Neural cell (in vitro differentiated cells): ENCODE measurements around the gene TEDC1. TPM values are rescaled to one million over a fixed set of nuclear protein-coding genes. Genes with fewer than 3 reads are reported as not detected.

ENCODE experiments used
- H2AFZ ChIP-seq: fragments of 200-600, 300-800 bp; sonication (generic), shearing (Covaris generic); 2 replicates; pipeline ENCODE4 v1.6.0; 2014; ENCODE audit warnings: low read depth, mild to moderate bottlenecking, antibody characterized with exemption, low read length, moderate library complexity
- H3F3A ChIP-seq: fragments of 200-600 bp; shearing (Covaris generic); 2 replicates; pipeline ENCODE4 v1.6.1; 2016; ENCODE audit warnings: mild to moderate bottlenecking, moderate library complexity, mixed read lengths, antibody characterized with exemption, low read length; ENCODE audit not compliant: insufficient read depth, poor library complexity, severe bottlenecking
- H3K27ac ChIP-seq: fragments of 200-600, 300-800 bp; sonication (generic), shearing (Covaris generic); 2 replicates; pipeline ENCODE4 v1.5.1; 2014; ENCODE audit warnings: mild to moderate bottlenecking, low read length, moderate library complexity
- H3K27me3 ChIP-seq: fragments of 300-800, 200-600 bp; sonication (generic), shearing (Covaris generic); 2 replicates; pipeline ENCODE4 v1.6.0; 2014; ENCODE audit warnings: mild to moderate bottlenecking, low read depth, low read length, moderate library complexity; ENCODE audit not compliant: insufficient read depth
- H3K36me3 ChIP-seq: fragments of 300-800, 200-600 bp; sonication (generic), shearing (Covaris generic); 2 replicates; pipeline ENCODE4 v1.5.1; 2014; ENCODE audit warnings: mild to moderate bottlenecking, antibody characterized with exemption, low read length, moderate library complexity; ENCODE audit not compliant: insufficient read depth
- H3K4me2 ChIP-seq: fragments of 300-800, 200-600 bp; sonication (generic), shearing (Covaris generic); 2 replicates; pipeline ENCODE4 v1.6.0; 2014; ENCODE audit warnings: mild to moderate bottlenecking, low read length
- H3K4me3 ChIP-seq: fragments of 300-800, 200-600 bp; sonication (generic), shearing (Covaris generic); 2 replicates; pipeline ENCODE4 v1.5.1; 2014; ENCODE audit warnings: mild to moderate bottlenecking, low read length, moderate library complexity
- H3K79me2 ChIP-seq: fragments of 200-600 bp; shearing (Covaris generic); replicated peaks from 2 replicates; pipeline ENCODE4 v1.6.0; 2014; ENCODE audit warnings: mild to moderate bottlenecking, low read length, moderate library complexity; ENCODE audit not compliant: insufficient read depth
- H3K9ac ChIP-seq: fragments of 300-800, 200-600 bp; sonication (generic), shearing (Covaris generic); 2 replicates; pipeline ENCODE4 v1.6.1; 2016; ENCODE audit warnings: mild to moderate bottlenecking, low read length, mixed read lengths
- H3K9me2 ChIP-seq: fragments of 200-600 bp; shearing (Covaris generic); 2 replicates; pipeline ENCODE4 v1.6.1; 2016; ENCODE audit warnings: mild to moderate bottlenecking, low read length, mixed read lengths; ENCODE audit not compliant: insufficient read depth
- H3K9me3 ChIP-seq: fragments of 200-600, 300-800 bp; sonication (generic), shearing (Covaris generic); 2 replicates; pipeline ENCODE4 v1.6.1; 2016; ENCODE audit warnings: mild to moderate bottlenecking, mixed run types, low read length, moderate library complexity, mixed read lengths
- H4K20me1 ChIP-seq: fragments of 200-600 bp; shearing (Covaris generic); 2 replicates; pipeline ENCODE4 v1.6.1; 2016; ENCODE audit warnings: mild to moderate bottlenecking, mixed run types; ENCODE audit not compliant: insufficient read depth
- EP300 ChIP-seq: fragments of 450-650 bp; conservative IDR thresholded peaks from 2 replicates; pipeline ENCODE4 v1.6.1; 2014; ENCODE audit warnings: antibody characterized with exemption, mild to moderate bottlenecking, moderate library complexity; ENCODE audit not compliant: poor library complexity, severe bottlenecking
- EZH2 ChIP-seq: fragments of 200-600, 300-800 bp; shearing (Covaris generic), sonication (generic); IDR thresholded peaks from 2 replicates; pipeline ENCODE4 v1.6.1; 2014; ENCODE audit warnings: antibody characterized with exemption, low read length, borderline replicate concordance, mild to moderate bottlenecking; ENCODE audit not compliant: insufficient read depth, poor library complexity, severe bottlenecking
- MXI1 ChIP-seq: fragments of 450-650 bp; conservative IDR thresholded peaks from 2 replicates; pipeline ENCODE4 v1.6.1; 2014; ENCODE audit warnings: antibody characterized with exemption, mild to moderate bottlenecking; ENCODE audit not compliant: poor library complexity, severe bottlenecking
- POLR2AphosphoS5 ChIP-seq: IDR thresholded peaks from 2 replicates; pipeline ENCODE4 v1.6.1; 2012
- RAD21 ChIP-seq: fragments of 450-650 bp; conservative IDR thresholded peaks from 2 replicates; pipeline ENCODE4 v1.6.1; 2014; ENCODE audit warnings: antibody characterized with exemption, mild to moderate bottlenecking, moderate library complexity
- SMC3 ChIP-seq: fragments of 450-650 bp; conservative IDR thresholded peaks from 2 replicates; pipeline ENCODE4 v1.6.1; 2014; ENCODE audit warnings: antibody characterized with exemption, mild to moderate bottlenecking, moderate library complexity; ENCODE audit not compliant: poor library complexity
- TAF1 ChIP-seq: IDR thresholded peaks from 2 replicates; pipeline ENCODE4 v1.6.1; 2012; ENCODE audit warnings: low read depth
- polyA plus RNA-seq: library from polyadenylated mRNA; depleted of rRNA; stranded (reverse); fragments of >200 nt; gene quantifications from 2 replicates; pipeline ENCODE4 v1.2.3, GENCODE V29; 2014
- TF ChIP-seq, protein P1 (sequence below): fragments of 450-650 bp; IDR thresholded peaks from 2 replicates; pipeline ENCODE4 v1.5.1; 2014; ENCODE audit warnings: antibody characterized with exemption, mild to moderate bottlenecking, moderate library complexity; ENCODE audit not compliant: poor library complexity, severe bottlenecking
- TF ChIP-seq, protein P2 (sequence below): IDR thresholded peaks from 2 replicates; pipeline ENCODE4 v1.6.1; 2012; ENCODE audit warnings: borderline replicate concordance

TEDC1 gene
- polyA plus RNA-seq, 1 donor from 2014 or later: 18.9 TPM

DNA sequence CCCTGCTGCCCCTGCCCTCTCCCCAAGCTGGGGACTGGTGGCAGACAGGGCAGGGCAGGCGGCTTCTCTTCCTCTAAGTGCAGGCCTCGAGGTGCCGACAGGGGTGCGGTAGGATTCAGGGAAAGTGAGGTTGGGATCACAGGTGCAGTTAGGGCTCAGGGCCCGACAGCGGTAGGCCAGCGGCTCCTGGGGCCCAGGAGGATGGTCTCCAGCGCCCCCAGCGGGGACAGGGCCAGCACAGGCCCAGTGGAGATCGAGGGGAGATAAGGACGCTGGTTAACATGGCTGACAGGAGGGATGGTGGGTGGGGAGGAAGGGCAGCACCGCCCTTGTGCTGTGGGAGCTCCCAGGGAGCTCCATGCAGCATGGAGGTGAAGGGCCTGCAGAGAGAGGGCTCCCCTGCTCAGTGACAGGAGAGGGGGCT, 5.3 kb upstream of the TEDC1 start:
- Histone ChIP-seq H2AFZ (no peak overlapping the region), H4K20me1 (no peaks in the 10 kb centered on the region), H3K4me3 (no peak overlapping the region), H3K4me2 (no peak overlapping the region), H3K79me2 (no peaks in the 10 kb centered on the region), H3F3A (no peaks in the 10 kb centered on the region), H3K9ac (no peak overlapping the region), H3K27ac (no peak overlapping the region), H3K36me3 (no peaks in the 10 kb centered on the region), H3K9me2 (no peaks in the 10 kb centered on the region), H3K9me3 (no peaks in the 10 kb centered on the region), H3K27me3 (peaks cover 29% of the 10 kb centered on the region)
- TF ChIP-seq TAF1: no peak
- TF ChIP-seq, protein P1, sequence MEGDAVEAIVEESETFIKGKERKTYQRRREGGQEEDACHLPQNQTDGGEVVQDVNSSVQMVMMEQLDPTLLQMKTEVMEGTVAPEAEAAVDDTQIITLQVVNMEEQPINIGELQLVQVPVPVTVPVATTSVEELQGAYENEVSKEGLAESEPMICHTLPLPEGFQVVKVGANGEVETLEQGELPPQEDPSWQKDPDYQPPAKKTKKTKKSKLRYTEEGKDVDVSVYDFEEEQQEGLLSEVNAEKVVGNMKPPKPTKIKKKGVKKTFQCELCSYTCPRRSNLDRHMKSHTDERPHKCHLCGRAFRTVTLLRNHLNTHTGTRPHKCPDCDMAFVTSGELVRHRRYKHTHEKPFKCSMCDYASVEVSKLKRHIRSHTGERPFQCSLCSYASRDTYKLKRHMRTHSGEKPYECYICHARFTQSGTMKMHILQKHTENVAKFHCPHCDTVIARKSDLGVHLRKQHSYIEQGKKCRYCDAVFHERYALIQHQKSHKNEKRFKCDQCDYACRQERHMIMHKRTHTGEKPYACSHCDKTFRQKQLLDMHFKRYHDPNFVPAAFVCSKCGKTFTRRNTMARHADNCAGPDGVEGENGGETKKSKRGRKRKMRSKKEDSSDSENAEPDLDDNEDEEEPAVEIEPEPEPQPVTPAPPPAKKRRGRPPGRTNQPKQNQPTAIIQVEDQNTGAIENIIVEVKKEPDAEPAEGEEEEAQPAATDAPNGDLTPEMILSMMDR: peak; percentile 54

DNA sequence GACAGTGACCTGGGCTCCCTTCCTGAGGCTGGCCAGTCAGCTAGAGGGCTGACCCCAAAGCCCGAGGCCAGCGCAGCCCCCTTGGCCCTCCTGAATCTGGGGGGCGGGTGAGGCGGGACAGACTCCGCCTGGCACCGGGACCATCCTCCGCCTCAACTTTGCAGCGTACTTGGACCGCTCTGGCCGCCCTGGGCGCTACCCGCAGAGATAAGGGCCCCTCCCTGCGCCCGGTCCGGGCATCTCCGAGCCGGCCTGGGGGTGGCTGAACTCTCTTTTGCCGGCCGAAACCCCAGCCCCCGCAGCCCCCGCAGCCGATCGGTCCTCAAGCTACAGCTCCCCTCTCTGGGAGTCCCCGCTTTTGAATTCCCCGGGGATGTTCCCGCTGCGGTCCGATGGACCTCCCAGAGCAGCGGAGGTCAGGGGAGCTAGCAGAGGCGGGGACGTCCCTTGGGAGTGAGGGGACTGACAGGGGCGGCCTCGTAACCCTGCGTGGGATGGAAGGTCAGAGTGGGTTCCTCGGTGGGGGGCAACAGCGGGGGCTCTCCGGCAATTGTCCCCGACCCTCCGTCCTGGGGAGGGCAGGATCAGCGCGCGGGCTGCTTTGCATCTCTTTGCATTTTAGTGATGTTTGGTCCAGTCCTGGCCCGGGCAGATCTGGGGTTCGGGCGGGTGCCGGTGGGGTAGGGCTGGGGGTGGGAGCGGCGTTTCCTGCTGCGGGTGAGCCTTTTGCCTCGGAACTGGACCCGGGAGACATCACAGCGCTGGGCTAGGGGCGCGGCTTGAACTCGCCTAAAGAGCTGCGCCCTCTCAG, 4.7 kb upstream of the TEDC1 start, which contains the start of gene CRIP1:
Gene CRIP1, plus strand, starts transcription at position 724 of the 811 bp plus-strand sequence. CDS start 374 bp downstream, outside the sequence.
- Histone ChIP-seq H3K27me3 (peaks cover 29% of the 10 kb centered on the region), H3K9ac (no peak within 1 kb of the TSS), H3K9me3 (no peaks in the 10 kb centered on the region), H3K4me2 (no peak within 1 kb of the TSS), H3K79me2 (no peaks in the 10 kb centered on the region), H2AFZ (no peak within 1 kb of the TSS), H3K4me3 (no peak within 1 kb of the TSS), H3K9me2 (no peaks in the 10 kb centered on the region), H4K20me1 (no peaks in the 10 kb centered on the region), H3K36me3 (no peaks in the 10 kb centered on the region), H3F3A (no peaks in the 10 kb centered on the region), H3K27ac (no peak within 1 kb of the TSS)
- TF ChIP-seq, protein P2, sequence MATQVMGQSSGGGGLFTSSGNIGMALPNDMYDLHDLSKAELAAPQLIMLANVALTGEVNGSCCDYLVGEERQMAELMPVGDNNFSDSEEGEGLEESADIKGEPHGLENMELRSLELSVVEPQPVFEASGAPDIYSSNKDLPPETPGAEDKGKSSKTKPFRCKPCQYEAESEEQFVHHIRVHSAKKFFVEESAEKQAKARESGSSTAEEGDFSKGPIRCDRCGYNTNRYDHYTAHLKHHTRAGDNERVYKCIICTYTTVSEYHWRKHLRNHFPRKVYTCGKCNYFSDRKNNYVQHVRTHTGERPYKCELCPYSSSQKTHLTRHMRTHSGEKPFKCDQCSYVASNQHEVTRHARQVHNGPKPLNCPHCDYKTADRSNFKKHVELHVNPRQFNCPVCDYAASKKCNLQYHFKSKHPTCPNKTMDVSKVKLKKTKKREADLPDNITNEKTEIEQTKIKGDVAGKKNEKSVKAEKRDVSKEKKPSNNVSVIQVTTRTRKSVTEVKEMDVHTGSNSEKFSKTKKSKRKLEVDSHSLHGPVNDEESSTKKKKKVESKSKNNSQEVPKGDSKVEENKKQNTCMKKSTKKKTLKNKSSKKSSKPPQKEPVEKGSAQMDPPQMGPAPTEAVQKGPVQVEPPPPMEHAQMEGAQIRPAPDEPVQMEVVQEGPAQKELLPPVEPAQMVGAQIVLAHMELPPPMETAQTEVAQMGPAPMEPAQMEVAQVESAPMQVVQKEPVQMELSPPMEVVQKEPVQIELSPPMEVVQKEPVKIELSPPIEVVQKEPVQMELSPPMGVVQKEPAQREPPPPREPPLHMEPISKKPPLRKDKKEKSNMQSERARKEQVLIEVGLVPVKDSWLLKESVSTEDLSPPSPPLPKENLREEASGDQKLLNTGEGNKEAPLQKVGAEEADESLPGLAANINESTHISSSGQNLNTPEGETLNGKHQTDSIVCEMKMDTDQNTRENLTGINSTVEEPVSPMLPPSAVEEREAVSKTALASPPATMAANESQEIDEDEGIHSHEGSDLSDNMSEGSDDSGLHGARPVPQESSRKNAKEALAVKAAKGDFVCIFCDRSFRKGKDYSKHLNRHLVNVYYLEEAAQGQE: no peak
- TF ChIP-seq TAF1: no peak
- TF ChIP-seq RAD21: no peak
- no peak for TF ChIP-seq EZH2
- TF ChIP-seq POLR2AphosphoS5: no peak
- no peak for TF ChIP-seq SMC3
- no peak for TF ChIP-seq EP300
- TF ChIP-seq MXI1: no peak
- TF ChIP-seq, protein P1: no peak
